Smooth muscle cell (in vitro differentiated cells): ENCODE data around the gene PSTK. TPM values are rescaled to one million over a fixed set of nuclear protein-coding genes. Genes with fewer than 3 reads are reported as not detected.

Experiments
- DNase-seq: peaks from one replicate; lab custom pipeline; 2025; ENCODE audit not compliant: unreplicated experiment; lab: John Stamatoyannopoulos, UW
- H2AFZ ChIP-seq: fragments of 200-600 bp; sonication (generic); 2 replicates; pipeline ENCODE4 v1.6.0; 2016; ENCODE audit warnings: antibody characterized with exemption, low read depth, mild to moderate bottlenecking
- H3F3A ChIP-seq: fragments of 200-600 bp; sonication (generic); 2 replicates; pipeline ENCODE4 v1.6.0; 2017; ENCODE audit warnings: antibody characterized with exemption, low read depth
- H3K27ac ChIP-seq: fragments of 200-600 bp; sonication (generic); 2 replicates; pipeline ENCODE4 v1.5.1; 2016; ENCODE audit warnings: low read depth, mild to moderate bottlenecking
- H3K27me3 ChIP-seq: fragments of 200-600 bp; sonication (generic); 2 replicates; pipeline ENCODE4 v1.6.1; 2016; ENCODE audit warnings: low read depth, mild to moderate bottlenecking
- H3K36me3 ChIP-seq: fragments of 200-600 bp; sonication (generic); 2 replicates; pipeline ENCODE4 v1.5.1; 2016; ENCODE audit warnings: low read depth
- H3K4me1 ChIP-seq: fragments of 200-600 bp; sonication (generic); 2 replicates; pipeline ENCODE4 v1.5.1; 2016; ENCODE audit warnings: low read depth
- H3K4me2 ChIP-seq: fragments of 200-600 bp; sonication (generic); 2 replicates; pipeline ENCODE4 v1.6.0; 2016; ENCODE audit warnings: mild to moderate bottlenecking
- H3K4me3 ChIP-seq: fragments of 200-600 bp; sonication (generic); 2 replicates; pipeline ENCODE4 v1.5.1; 2016; ENCODE audit warnings: mild to moderate bottlenecking
- H3K79me2 ChIP-seq: fragments of 200-600 bp; sonication (generic); 2 replicates; pipeline ENCODE4 v1.6.0; 2016; ENCODE audit warnings: low read depth, mild to moderate bottlenecking
- H3K9ac ChIP-seq: fragments of 200-600 bp; sonication (generic); 2 replicates; pipeline ENCODE4 v1.6.0; 2016; ENCODE audit warnings: low read depth
- H3K9me3 ChIP-seq: fragments of 200-600 bp; sonication (generic); replicated peaks from 2 replicates; pipeline ENCODE4 v1.5.1; 2016; ENCODE audit warnings: low read depth
- H4K20me1 ChIP-seq: fragments of 200-600 bp; sonication (generic); 2 replicates; pipeline ENCODE4 v1.6.0; 2016; ENCODE audit warnings: low read depth
- WGBS: methylation state at CpG from one replicate; pipeline ENCODE4 v1.1.7; 2016; ENCODE audit warnings: low lambda C conversion rate; 5-methylcytosine and 5-hydroxymethylcytosine counted together
- polyA plus RNA-seq: library from polyadenylated mRNA; unstranded; fragments of >200 nt; fragmentation: Nextera tagmentation; extraction: Ambion mirVana; gene quantifications from 2 replicates; pipeline ENCODE4 v1.2.1, GENCODE V29; 2016
- total RNA-seq: library from RNA; depleted of rRNA; stranded (reverse); fragments of >200 nt; gene quantifications from 2 replicates; pipeline ENCODE4 v1.2.3, GENCODE V29; 2014
- TF ChIP-seq, protein P1 (sequence below): fragments of 200-600 bp; sonication (generic); IDR thresholded peaks from 2 replicates; pipeline ENCODE4 v1.5.1; 2017; ENCODE audit warnings: borderline replicate concordance, mild to moderate bottlenecking, antibody characterized with exemption; ENCODE audit not compliant: insufficient read depth, poor library complexity, severe bottlenecking

Gene PSTK
- total and polyA plus RNA-seq, 2 experiments from 2014 or later: 7.0 to 14.2 TPM

DNA sequence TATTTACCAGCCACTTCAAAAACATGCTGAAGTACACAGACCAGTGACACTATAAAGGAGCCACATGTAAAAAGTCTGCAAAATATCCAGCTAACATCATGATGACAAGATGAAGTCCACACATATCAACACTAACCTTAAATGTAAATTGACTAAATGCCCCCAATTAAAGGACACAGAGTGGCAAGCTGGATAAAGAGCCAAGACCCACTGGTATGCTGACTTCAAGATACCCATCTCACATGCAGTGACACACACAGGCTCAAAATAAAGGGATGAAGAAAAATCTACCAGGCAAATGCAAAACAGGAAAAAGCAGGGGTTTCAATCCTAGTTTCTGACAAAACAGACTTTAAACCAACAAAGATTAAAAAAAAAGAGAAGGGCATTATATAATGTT lies 13.3 kb upstream of the PSTK start:
- H3F3A ChIP-seq: no peaks in the 10 kb centered on the region
- peaks cover 3% of the 10 kb centered on the region for H3K9me3 ChIP-seq
- no peaks in the 10 kb centered on the region for H3K27me3 ChIP-seq
- no peaks in the 10 kb centered on the region for H3K36me3 ChIP-seq
- H3K4me2 ChIP-seq: no peak overlapping the region
- H3K79me2 ChIP-seq: no peaks in the 10 kb centered on the region
- no peak overlapping the region for H3K4me3 ChIP-seq
- H3K27ac ChIP-seq: no peak overlapping the region
- H4K20me1 ChIP-seq: no peaks in the 10 kb centered on the region
- DNase-seq: no peak
- H3K9ac ChIP-seq: no peak overlapping the region
- H3K4me1 ChIP-seq: no peaks in the 10 kb centered on the region
- no peak overlapping the region for H2AFZ ChIP-seq
- TF ChIP-seq, protein P1, sequence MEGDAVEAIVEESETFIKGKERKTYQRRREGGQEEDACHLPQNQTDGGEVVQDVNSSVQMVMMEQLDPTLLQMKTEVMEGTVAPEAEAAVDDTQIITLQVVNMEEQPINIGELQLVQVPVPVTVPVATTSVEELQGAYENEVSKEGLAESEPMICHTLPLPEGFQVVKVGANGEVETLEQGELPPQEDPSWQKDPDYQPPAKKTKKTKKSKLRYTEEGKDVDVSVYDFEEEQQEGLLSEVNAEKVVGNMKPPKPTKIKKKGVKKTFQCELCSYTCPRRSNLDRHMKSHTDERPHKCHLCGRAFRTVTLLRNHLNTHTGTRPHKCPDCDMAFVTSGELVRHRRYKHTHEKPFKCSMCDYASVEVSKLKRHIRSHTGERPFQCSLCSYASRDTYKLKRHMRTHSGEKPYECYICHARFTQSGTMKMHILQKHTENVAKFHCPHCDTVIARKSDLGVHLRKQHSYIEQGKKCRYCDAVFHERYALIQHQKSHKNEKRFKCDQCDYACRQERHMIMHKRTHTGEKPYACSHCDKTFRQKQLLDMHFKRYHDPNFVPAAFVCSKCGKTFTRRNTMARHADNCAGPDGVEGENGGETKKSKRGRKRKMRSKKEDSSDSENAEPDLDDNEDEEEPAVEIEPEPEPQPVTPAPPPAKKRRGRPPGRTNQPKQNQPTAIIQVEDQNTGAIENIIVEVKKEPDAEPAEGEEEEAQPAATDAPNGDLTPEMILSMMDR: no peak

- no peaks in the 10 kb centered on the region for H3K79me2 ChIP-seq
- H3K36me3 ChIP-seq: no peaks in the 10 kb centered on the region
- no peak overlapping the region for H3K27ac ChIP-seq
- H3K27me3 ChIP-seq: no peaks in the 10 kb centered on the region
- no peak overlapping the region for H3K4me3 ChIP-seq
- H3K4me2 ChIP-seq: no peak overlapping the region
- DNase-seq: no peak
- 84% methylated on average over 3 of the region's 3 CpGs for WGBS
- no peaks in the 10 kb centered on the region for H3F3A ChIP-seq
- TF ChIP-seq, protein P1: no peak
- no peaks in the 10 kb centered on the region for H4K20me1 ChIP-seq
- H2AFZ ChIP-seq: no peak overlapping the region
- no peak overlapping the region for H3K9ac ChIP-seq
- peaks cover 3% of the 10 kb centered on the region for H3K9me3 ChIP-seq
- H3K4me1 ChIP-seq: no peaks in the 10 kb centered on the region
Measured at GRCh38 chr10:122968698-122969097, 11.5 kb upstream of the PSTK start.

- no peaks in the 10 kb centered on the region for H3K36me3 ChIP-seq
- no peaks in the 10 kb centered on the region for H3K27me3 ChIP-seq
- H4K20me1 ChIP-seq: no peaks in the 10 kb centered on the region
- DNase-seq: no peak
- H3K79me2 ChIP-seq: no peaks in the 10 kb centered on the region
- H3K4me2 ChIP-seq: no peak overlapping the region
- no peak overlapping the region for H3K4me3 ChIP-seq
- no peak overlapping the region for H3K9ac ChIP-seq
- no peak overlapping the region for H3K27ac ChIP-seq
- H2AFZ ChIP-seq: no peak overlapping the region
- no peaks in the 10 kb centered on the region for H3K4me1 ChIP-seq
- TF ChIP-seq, protein P1: no peak
- WGBS: 80% methylated on average over 5 of the region's 5 CpGs
- H3F3A ChIP-seq: no peaks in the 10 kb centered on the region
- no peaks in the 10 kb centered on the region for H3K9me3 ChIP-seq
Measured at GRCh38 chr10:122974023-122974422, 6.2 kb upstream of the PSTK start.

DNA sequence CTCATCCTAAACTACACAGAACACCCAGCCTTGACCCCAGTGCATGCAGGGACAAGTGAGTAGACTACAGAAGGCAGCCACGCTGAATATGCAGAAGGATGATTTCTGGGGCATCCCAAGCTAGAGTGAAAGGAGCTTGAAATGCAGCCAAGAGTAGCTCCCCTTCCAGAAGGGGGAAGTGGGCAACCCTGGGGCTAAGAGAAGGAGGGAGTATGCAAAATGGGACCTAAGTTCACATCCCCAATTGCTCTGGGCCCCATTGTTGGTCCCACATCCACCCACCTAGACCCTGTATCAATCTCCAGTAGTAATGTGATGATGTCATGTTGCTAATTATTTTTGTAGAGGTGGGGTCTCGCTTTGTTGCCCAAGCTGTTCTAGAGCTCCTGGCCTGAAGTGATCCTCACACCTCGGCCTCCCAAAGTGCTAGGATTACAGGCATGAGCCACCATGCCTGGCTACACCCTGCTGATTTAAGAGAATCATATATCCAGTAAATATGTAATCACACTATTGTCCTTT lies 5.6 kb upstream of the PSTK start:
- H2AFZ ChIP-seq: no peak overlapping the region
- no peaks in the 10 kb centered on the region for H3K36me3 ChIP-seq
- no peak overlapping the region for H3K9ac ChIP-seq
- no peaks in the 10 kb centered on the region for H3K4me1 ChIP-seq
- no peaks in the 10 kb centered on the region for H4K20me1 ChIP-seq
- H3F3A ChIP-seq: no peaks in the 10 kb centered on the region
- no peak overlapping the region for H3K27ac ChIP-seq
- no peak overlapping the region for H3K4me3 ChIP-seq
- TF ChIP-seq, protein P1: no peak
- 84% methylated on average over 3 of the region's 3 CpGs for WGBS
- no peak overlapping the region for H3K4me2 ChIP-seq
- H3K27me3 ChIP-seq: no peaks in the 10 kb centered on the region
- no peak for DNase-seq
- H3K79me2 ChIP-seq: no peaks in the 10 kb centered on the region
- H3K9me3 ChIP-seq: no peaks in the 10 kb centered on the region
